Esophagus (tissue), 2 donors: Measurements from ENCODE around the gene TIMM17A. TPM values are rescaled to one million over a fixed set of nuclear protein-coding genes. Genes with fewer than 3 reads are reported as not detected.

Experiments used
- H3K27ac ChIP-seq, 2 donors: one replicate each; pipeline ENCODE4 v1.5.1; 2013; ENCODE audit warnings: low read depth in 2 of 2, mild to moderate bottlenecking in 2 of 2, inconsistent platforms in 1 of 2, low read length in 1 of 2, moderate library complexity in 1 of 2
- H3K27me3 ChIP-seq, 2 donors: one replicate each; pipeline ENCODE4 v1.6.1; 2013; ENCODE audit warnings: low read length in 2 of 2, control low read depth in 1 of 2, mild to moderate bottlenecking in 1 of 2; ENCODE audit not compliant: insufficient read depth in 2 of 2, control insufficient read depth in 1 of 2
- H3K36me3 ChIP-seq, 2 donors: one replicate each; pipeline ENCODE4 v1.6.1; 2013; ENCODE audit warnings: low read length in 1 of 2; ENCODE audit not compliant: control insufficient read depth in 2 of 2, insufficient read depth in 2 of 2
- H3K4me1 ChIP-seq, 2 donors: one replicate each; pipeline ENCODE4 v1.6.1; 2013; ENCODE audit warnings: low read length in 1 of 2; ENCODE audit not compliant: control insufficient read depth in 2 of 2, insufficient read depth in 2 of 2
- H3K4me3 ChIP-seq, 2 donors: one replicate each; pipeline ENCODE4 v1.5.1; 2013; ENCODE audit warnings: low read length in 2 of 2, mild to moderate bottlenecking in 2 of 2, low read depth in 1 of 2, moderate library complexity in 1 of 2
- H3K9me3 ChIP-seq, 2 donors: one replicate each; pipeline ENCODE4 v1.6.1; 2013; ENCODE audit warnings: mild to moderate bottlenecking in 2 of 2, low read depth in 1 of 2, low read length in 1 of 2, moderate library complexity in 1 of 2; ENCODE audit not compliant: control insufficient read depth in 2 of 2, insufficient read depth in 1 of 2
- WGBS, 2 donors: extraction: QIAGEN DNeasy Blood & Tissue Kit; methylation state at CpG; one replicate each; pipeline ENCODE4 v1.1.7; 2013; 5-methylcytosine and 5-hydroxymethylcytosine counted together
- polyA plus RNA-seq, 2 donors: library from polyadenylated mRNA; stranded (reverse); fragments of 200-250 nt; gene quantifications; one replicate each; pipeline ENCODE4 v1.2.3, GENCODE V29; 2013
- donor health status: healthy with polysubstance abuse.
- donor health status: Bipolar disorder and iron deficiency.

The TIMM17A gene
- polyA plus RNA-seq, 2 donors = 21.7 to 37.4 TPM

DNA sequence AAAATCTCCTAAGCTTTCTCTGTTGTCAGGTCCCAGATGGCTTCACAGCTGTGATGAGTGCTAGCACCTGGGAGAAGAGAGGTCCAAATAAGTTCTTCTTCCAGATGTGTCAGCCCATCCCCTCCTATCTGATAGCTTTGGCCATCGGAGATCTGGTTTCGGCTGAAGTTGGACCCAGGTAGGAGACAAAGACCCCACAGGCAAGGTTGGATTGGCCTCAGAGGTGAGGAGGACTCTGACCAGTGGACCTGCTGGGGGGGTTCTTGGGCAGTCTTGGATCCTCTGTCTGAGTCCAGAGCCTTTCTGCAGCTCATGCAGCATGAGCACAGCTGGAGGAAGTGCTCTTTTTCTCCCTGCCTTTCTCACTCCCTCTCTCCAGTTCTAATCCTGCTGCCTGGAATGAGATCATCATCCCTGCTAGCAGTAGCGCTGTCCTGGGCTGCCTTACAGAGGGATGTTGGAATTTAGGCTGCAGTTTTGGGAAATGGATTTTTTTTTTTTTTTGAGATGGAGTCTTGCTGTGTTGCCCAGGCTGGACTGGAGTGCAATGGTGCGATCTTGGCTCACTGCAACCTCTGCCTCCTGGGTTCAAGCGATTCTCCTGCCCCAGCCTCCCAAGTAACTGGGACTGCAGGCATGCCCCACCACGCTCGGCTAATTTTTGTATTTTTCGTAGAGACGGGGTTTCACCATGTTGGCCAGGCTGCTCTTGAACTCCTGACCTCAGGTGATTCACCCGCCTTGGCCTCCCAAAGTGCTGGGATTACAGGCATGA lies 34.2 kb downstream of the TIMM17A start:
- peaks cover 3 to 19% of the 10 kb centered on the region in 2 donors for H3K36me3 ChIP-seq
- no peak overlapping the region for H3K4me3 ChIP-seq
- 74 to 85% methylated on average over 10 of the region's 10 CpGs for WGBS, 2 donors
- peak overlapping the region in 1 of 2 donors; percentile 2 for H3K27ac ChIP-seq
- no peaks in the 10 kb centered on the region for H3K9me3 ChIP-seq
- H3K27me3 ChIP-seq = no peaks in the 10 kb centered on the region
- peaks cover 0 to 4% of the 10 kb centered on the region in 2 donors for H3K4me1 ChIP-seq

DNA sequence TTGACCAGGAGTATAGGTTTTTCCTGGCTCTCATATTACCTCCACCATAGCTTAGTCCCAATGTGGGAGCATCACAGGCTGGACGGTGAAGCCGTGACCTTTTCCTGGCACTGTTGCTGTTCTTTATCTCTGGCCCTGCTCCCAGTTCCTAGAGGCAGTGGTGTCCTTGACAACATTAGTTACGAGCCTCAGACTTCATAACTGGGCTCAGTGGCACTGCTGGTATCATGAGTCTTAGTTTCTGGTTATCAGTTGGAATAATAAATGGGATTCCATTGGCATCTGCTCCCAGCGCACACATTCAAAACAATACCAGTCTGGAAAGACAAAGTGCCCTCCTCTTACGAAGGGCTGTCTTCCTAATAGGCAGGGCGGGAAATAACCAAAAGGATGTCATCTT lies 35.1 kb downstream of the TIMM17A start:
- Histone ChIP-seq H3K9me3 (no peaks in the 10 kb centered on the region), H3K36me3 (peaks cover 3 to 19% of the 10 kb centered on the region in 2 donors), H3K4me3 (no peak overlapping the region), H3K4me1 (peaks cover 0 to 4% of the 10 kb centered on the region in 2 donors), H3K27me3 (no peaks in the 10 kb centered on the region), H3K27ac (no peak overlapping the region)
- WGBS, 2 donors = 60 to 68% methylated on average over 6 of the region's 6 CpGs

DNA sequence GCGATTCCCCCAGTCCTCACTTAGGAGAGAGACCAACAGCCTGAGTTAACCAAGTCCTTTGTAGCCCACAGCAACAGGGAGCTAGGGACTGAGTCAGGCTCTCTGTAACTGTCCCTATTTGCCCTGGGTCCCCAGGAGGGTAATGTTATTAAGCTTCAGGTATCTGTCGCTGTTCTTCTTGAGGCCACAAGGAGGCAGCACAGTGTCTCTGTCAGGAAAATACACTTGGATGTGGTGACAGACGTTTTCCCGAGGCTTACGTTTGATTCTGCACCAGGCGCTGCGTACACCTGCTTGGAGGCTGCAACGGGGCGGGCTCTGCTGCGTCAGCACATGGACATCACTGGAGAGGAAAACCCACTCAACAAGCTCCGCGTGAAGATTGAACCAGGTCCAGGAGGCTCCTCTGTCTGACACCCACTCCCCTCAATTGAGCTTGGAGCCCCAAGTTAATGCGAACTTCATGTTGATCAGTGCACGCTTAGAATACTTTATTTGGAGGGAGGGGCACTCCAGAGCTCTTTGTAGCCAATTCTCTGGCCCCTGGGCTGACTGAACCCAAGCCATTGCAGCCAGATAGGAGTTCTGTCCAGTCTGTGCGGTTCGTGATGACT lies 44.4 kb downstream of the TIMM17A start:
- Histone ChIP-seq H3K36me3 (peaks cover 27 to 47% of the 10 kb centered on the region in 2 donors), H3K4me1 (no peaks in the 10 kb centered on the region), H3K27me3 (no peaks in the 10 kb centered on the region), H3K27ac (no peak overlapping the region), H3K4me3 (no peak overlapping the region), H3K9me3 (no peaks in the 10 kb centered on the region)
- WGBS, 2 donors = 52 to 57% methylated on average over 16 of the region's 16 CpGs

DNA sequence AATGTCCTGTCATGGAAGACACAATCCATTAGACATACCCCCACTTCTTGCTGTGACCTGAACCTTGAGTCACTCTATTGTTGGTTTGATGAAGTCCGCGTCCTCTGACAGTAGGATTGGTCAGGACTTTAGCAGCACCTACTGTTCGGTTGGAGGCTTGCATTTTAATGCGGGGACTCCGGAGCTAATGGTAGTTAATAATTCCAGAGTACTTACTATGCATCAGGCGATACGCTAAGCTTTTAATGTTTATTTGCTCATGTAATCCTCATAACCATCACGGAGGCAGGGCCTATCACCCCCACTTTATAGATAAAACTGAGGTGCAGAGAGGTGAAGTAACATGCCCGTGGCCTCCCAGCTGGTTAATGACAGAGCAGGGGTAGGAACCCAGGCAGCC lies 47.2 kb downstream of the TIMM17A start:
- Histone ChIP-seq H3K4me3 (no peak overlapping the region), H3K36me3 (peaks cover 18 to 41% of the 10 kb centered on the region in 2 donors), H3K9me3 (no peaks in the 10 kb centered on the region), H3K27ac (no peak overlapping the region), H3K4me1 (no peaks in the 10 kb centered on the region), H3K27me3 (no peaks in the 10 kb centered on the region)
- WGBS, 2 donors = 71 to 84% methylated on average over 9 of the region's 9 CpGs

DNA sequence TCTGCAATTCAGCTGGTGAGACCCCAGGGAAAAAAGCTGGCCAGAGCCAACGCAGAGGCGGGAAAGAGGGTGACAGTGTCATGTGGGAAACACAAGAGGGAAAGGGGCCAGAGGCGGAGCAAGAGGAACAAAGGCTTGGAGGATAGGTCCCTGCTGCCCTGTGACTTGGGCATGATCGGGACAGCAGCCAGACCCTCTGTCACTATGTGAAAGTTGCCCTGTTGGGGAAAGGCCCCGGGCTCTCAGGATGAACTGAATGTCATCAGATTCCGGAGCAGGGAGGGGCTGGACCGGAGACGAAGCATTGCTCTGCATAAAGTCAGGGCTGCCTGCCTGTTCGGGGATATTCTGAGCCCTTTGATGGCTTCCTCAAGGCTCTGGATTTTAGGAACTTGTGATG lies 49.4 kb downstream of the TIMM17A start:
- peaks cover 18 to 41% of the 10 kb centered on the region in 2 donors for H3K36me3 ChIP-seq
- H3K4me1 ChIP-seq = peaks cover 0 to 4% of the 10 kb centered on the region in 2 donors
- no peak overlapping the region for H3K27ac ChIP-seq
- no peaks in the 10 kb centered on the region for H3K27me3 ChIP-seq
- H3K4me3 ChIP-seq = no peak overlapping the region
- WGBS, 2 donors = 71 to 76% methylated on average over 9 of the region's 9 CpGs
- H3K9me3 ChIP-seq = no peaks in the 10 kb centered on the region

DNA sequence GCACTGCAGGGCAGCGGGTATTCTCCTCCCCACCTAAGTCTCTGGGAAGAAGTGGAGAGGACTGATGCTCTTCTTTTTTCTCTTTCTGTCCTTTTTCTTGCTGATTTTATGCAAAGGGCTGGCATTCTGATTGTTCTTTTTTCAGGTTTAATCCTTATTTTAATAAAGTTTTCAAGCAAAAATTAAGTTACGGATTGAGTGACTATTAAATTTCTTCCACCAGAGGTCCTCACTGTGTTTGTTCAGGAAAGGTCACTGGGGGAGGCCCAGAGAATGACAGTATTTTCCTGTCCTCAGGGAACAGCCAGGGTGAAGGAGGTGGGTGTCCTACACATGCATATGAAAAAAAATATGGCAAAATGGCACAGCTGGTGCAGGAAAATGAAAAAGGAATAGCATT lies 50.7 kb downstream of the TIMM17A start:
- Histone ChIP-seq H3K27me3 (no peaks in the 10 kb centered on the region), H3K9me3 (no peaks in the 10 kb centered on the region), H3K4me1 (peaks cover 0 to 6% of the 10 kb centered on the region in 2 donors), H3K4me3 (no peak overlapping the region), H3K36me3 (peaks cover 18 to 33% of the 10 kb centered on the region in 2 donors), H3K27ac (no peak overlapping the region)
- 84 to 85% methylated on average over 2 of the region's 2 CpGs for WGBS, 2 donors

DNA sequence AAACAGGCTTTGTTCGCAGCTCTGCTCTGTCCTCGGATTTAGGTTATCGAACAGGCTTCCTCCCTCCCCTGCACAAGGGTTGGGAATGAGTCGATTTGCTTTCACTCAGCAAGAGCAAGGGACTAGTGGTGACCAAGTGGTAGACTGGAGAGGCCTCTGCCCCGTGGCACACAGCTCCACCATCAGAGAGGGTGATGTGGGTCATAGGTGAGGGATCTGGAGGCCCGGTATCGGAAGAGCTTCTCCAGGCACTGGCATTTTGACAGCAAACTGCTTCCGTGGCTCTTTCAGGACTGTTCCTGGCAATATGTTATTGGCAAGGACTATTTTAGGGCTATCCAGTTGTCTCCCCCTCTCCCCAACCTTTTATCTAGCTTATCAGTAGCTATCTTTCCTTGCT lies 52.0 kb downstream of the TIMM17A start:
- 46 to 50% methylated on average over 8 of the region's 8 CpGs for WGBS, 2 donors

DNA sequence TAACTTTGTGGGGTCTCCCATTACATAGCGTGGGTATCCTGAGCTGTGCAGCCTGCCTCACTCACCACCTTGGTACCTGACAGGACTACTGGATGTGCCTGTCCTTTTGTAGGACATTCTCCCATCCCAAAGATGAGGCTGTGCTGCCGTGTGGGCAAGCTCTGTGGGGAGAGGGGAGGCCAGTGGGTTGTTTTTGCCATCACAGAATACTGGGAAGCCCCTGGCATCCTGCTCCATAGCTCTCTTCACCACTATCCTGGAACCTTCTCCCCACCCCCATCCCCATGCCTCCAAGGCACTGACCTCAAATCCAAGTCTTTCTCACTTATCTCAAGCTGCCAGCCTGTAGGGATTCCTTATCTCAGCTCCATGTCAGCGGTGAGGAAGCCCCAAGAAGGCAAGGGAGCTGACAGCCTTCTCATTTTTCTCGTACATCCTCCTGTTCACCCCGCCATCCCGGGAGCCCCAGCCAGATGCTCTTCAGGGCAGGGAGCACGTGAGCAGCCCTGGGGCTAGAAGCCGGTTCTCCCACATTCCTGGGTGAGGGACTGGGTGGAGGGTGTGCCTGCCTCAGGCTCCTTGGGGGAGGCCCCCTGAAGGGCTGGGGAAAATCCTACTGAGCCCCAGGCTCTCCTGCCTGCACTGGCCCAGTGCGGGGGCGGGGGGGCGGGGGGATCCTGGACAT lies 52.6 kb downstream of the TIMM17A start:
- H3K4me3 ChIP-seq = peak overlapping the region; percentile 20 to 31
- 46 to 53% methylated on average over 10 to 11 of the region's 11 CpGs for WGBS, 2 donors

More for the DNA sequence above, 52.0 kb downstream of the TIMM17A start:
- Histone ChIP-seq H3K27me3 (no peaks in the 10 kb centered on the region), H3K4me1 (peaks cover 0 to 9% of the 10 kb centered on the region in 2 donors), H3K9me3 (no peaks in the 10 kb centered on the region), H3K27ac (peak overlapping the region; percentile 25 to 53), H3K36me3 (peaks cover 10 to 36% of the 10 kb centered on the region in 2 donors), H3K4me3 (peak overlapping the region; percentile 20 to 31)

DNA sequence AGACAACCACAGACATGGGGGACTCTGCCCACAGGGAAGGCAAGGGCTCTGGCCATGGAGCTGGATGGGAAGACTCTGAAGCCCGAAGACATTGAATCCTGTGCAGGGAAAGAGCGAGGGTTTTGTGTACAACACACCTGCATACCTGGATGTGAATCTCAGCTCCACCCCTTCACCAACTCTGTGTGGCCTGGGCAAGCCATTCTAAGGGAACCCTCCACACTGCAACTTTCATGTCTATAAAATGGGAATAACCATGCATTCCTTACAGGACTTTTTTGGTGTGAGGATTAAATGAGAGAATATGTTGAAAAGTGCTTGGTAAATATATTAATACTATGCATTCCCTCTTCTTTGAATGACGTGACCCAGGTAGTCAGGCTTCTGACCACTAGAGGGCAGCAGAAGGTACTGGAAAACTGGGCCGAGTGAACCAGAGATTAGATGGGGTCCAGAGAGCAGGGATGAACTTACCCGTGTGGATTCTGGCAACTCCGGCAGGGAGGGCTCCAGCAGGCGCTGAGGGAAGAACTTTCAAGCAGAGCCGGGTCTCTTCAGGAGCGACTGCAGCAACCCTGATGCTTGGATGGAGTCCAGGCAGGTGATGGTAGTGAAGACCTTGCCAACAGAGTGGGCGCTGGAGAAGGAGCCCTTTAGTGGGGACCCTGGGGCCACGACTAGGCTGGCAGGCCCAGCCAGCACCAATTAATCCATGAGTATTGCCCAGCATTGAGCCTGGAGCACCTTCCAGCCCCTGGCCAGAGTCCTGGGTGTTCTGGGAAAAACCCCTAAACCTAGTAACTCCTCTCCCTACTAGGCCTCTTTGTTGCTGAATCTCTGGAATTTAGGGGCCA lies 54.2 kb downstream of the TIMM17A start:
- H3K4me1 ChIP-seq = peaks cover 0 to 9% of the 10 kb centered on the region in 2 donors
- no peaks in the 10 kb centered on the region for H3K9me3 ChIP-seq
- peak overlapping the region; percentile 92 to 96 for H3K27ac ChIP-seq
- H3K4me3 ChIP-seq = peak overlapping the region; percentile 33 to 36
- 13 to 17% methylated on average over 11 of the region's 11 CpGs for WGBS, 2 donors
- H3K36me3 ChIP-seq = peaks cover under 1 to 38% of the 10 kb centered on the region in 2 donors
- H3K27me3 ChIP-seq = no peaks in the 10 kb centered on the region

More for the DNA sequence above, 52.6 kb downstream of the TIMM17A start:
- Histone ChIP-seq H3K27me3 (no peaks in the 10 kb centered on the region), H3K9me3 (no peaks in the 10 kb centered on the region), H3K4me1 (peaks cover 0 to 9% of the 10 kb centered on the region in 2 donors), H3K36me3 (peaks cover 7 to 38% of the 10 kb centered on the region in 2 donors), H3K27ac (peak overlapping the region; percentile 45 to 55)
